Trophoblast cell (in vitro differentiated cells and primary cell): ENCODE data around the gene P4HTM.

ENCODE experiments used
- DNase-seq, 2 donors: peaks; one replicate each; pipeline ENCODE4 v3.0.0-alpha.2; 2016
- H2AFZ ChIP-seq: 2 replicates; pipeline ENCODE4 v1.6.1; 2013; ENCODE audit warnings: low read length, moderate library complexity, mild to moderate bottlenecking; ENCODE audit not compliant: insufficient read depth, poor library complexity
- H2AK5ac ChIP-seq: 2 replicates; pipeline ENCODE4 v1.6.1; 2013; ENCODE audit warnings: mild to moderate bottlenecking, low read length
- H2BK120ac ChIP-seq: 2 replicates; pipeline ENCODE4 v1.6.1; 2013; ENCODE audit warnings: low read length, mild to moderate bottlenecking, moderate library complexity; ENCODE audit not compliant: insufficient read depth, poor library complexity
- H2BK12ac ChIP-seq: 2 replicates; pipeline ENCODE4 v1.6.1; 2013; ENCODE audit warnings: mild to moderate bottlenecking, low read length, moderate library complexity
- H2BK5ac ChIP-seq: 2 replicates; pipeline ENCODE4 v1.6.1; 2013; ENCODE audit warnings: low read length, low read depth, moderate library complexity, mild to moderate bottlenecking; ENCODE audit not compliant: poor library complexity
- H3K14ac ChIP-seq: 2 replicates; pipeline ENCODE4 v1.6.1; 2013; ENCODE audit warnings: mild to moderate bottlenecking, low read length
- H3K18ac ChIP-seq: 2 replicates; pipeline ENCODE4 v1.6.1; 2013; ENCODE audit warnings: mild to moderate bottlenecking, low read length
- H3K23ac ChIP-seq: 2 replicates; pipeline ENCODE4 v1.6.1; 2013; ENCODE audit warnings: low read length
- H3K27ac ChIP-seq: 2 replicates; pipeline ENCODE4 v1.5.1; 2013; ENCODE audit warnings: low read depth, mild to moderate bottlenecking, inconsistent platforms, low read length, moderate library complexity
- H3K27me3 ChIP-seq: 2 replicates; pipeline ENCODE4 v1.6.1; 2013; ENCODE audit warnings: inconsistent platforms, mild to moderate bottlenecking, low read length, moderate library complexity; ENCODE audit not compliant: insufficient read depth
- H3K36me3 ChIP-seq, 2 experiments: 1 replicate in 1 of 2; 2 replicates in 1 of 2; pipeline ENCODE4 v1.6.1; 2013; ENCODE audit warnings: low read length in 2 of 2, mild to moderate bottlenecking in 2 of 2, moderate library complexity in 1 of 2; ENCODE audit not compliant: insufficient read depth in 2 of 2, control insufficient read depth in 1 of 2
- H3K4ac ChIP-seq: 2 replicates; pipeline ENCODE4 v1.6.1; 2013; ENCODE audit warnings: low read depth, mild to moderate bottlenecking, low read length, moderate library complexity
- H3K4me1 ChIP-seq, 2 experiments: 1 replicate in 1 of 2; 2 replicates in 1 of 2; pipeline ENCODE4 v1.6.1; 2013; ENCODE audit warnings: low read length in 2 of 2, mild to moderate bottlenecking in 2 of 2, moderate library complexity in 1 of 2; ENCODE audit not compliant: insufficient read depth in 2 of 2, control insufficient read depth in 1 of 2
- H3K4me2 ChIP-seq: 2 replicates; pipeline ENCODE4 v1.6.1; 2013; ENCODE audit warnings: inconsistent platforms, mild to moderate bottlenecking, low read length, moderate library complexity
- H3K4me3 ChIP-seq: 2 replicates; pipeline ENCODE4 v1.5.1; 2013; ENCODE audit warnings: mild to moderate bottlenecking, low read depth, low read length, inconsistent platforms
- H3K79me1 ChIP-seq: one replicate; pipeline ENCODE4 v1.6.1; 2013; ENCODE audit warnings: low read length
- H3K79me2 ChIP-seq: 2 replicates; pipeline ENCODE4 v1.6.1; 2013; ENCODE audit warnings: low read length, mild to moderate bottlenecking; ENCODE audit not compliant: control insufficient read depth, insufficient read depth, poor library complexity
- H3K9ac ChIP-seq: 2 replicates; pipeline ENCODE4 v1.6.1; 2013; ENCODE audit warnings: mild to moderate bottlenecking, low read length
- H3K9me3 ChIP-seq: 2 replicates; pipeline ENCODE4 v1.6.1; 2013; ENCODE audit warnings: low read depth, mild to moderate bottlenecking, control low read depth, inconsistent platforms, low read length; ENCODE audit not compliant: insufficient read depth
- H4K12ac ChIP-seq: 2 replicates; pipeline ENCODE4 v1.6.1; 2013; ENCODE audit warnings: low read depth, mild to moderate bottlenecking, low read length, moderate library complexity
- H4K8ac ChIP-seq: 2 replicates; pipeline ENCODE4 v1.6.1; 2013; ENCODE audit warnings: low read depth, mild to moderate bottlenecking, low read length, moderate library complexity
- H4K91ac ChIP-seq: one replicate; pipeline ENCODE4 v1.6.1; 2013; ENCODE audit warnings: low read depth, mild to moderate bottlenecking, low read length, moderate library complexity
- WGBS: extraction: QIAGEN DNeasy Blood & Tissue Kit; methylation state at CpG from one replicate; pipeline ENCODE4 v1.1.7; 2013; ENCODE audit warnings: missing lambda C conversion rate; ENCODE audit not compliant: insufficient read length, insufficient coverage; ENCODE audit errors: extremely low coverage; 5-methylcytosine and 5-hydroxymethylcytosine counted together

Gene P4HTM

GRCh38 chr3:49025005-49025792 lies 35.2 kb downstream of the P4HTM start:
- Histone ChIP-seq H3K4me2 (no peak overlapping the region), H3K9ac (no peak overlapping the region), H3K4me3 (no peak overlapping the region), H3K14ac (no peak overlapping the region), H3K18ac (no peak overlapping the region), H3K79me1 (peaks cover 22% of the 10 kb centered on the region), H2AFZ (no peak overlapping the region), H3K27me3 (no peaks in the 10 kb centered on the region), H3K9me3 (peaks cover 4% of the 10 kb centered on the region), H2BK12ac (no peak overlapping the region), H2BK120ac (no peak overlapping the region), H3K36me3 (peaks cover 47 to 49% of the 10 kb centered on the region in 2 experiments), H3K4ac (no peak overlapping the region), H3K27ac (no peak overlapping the region), H3K79me2 (peaks cover 26% of the 10 kb centered on the region), H2BK5ac (no peak overlapping the region), H4K12ac (no peak overlapping the region), H4K8ac (no peak overlapping the region), H3K4me1 (peaks cover 20 to 22% of the 10 kb centered on the region in 2 experiments), H4K91ac (no peak overlapping the region), H2AK5ac (no peak overlapping the region), H3K23ac (no peak overlapping the region)
- DNase-seq: no peak
- no CpG with 5 or more reads among the region's 13 CpGs for WGBS

- Histone ChIP-seq H4K91ac (no peak overlapping the region), H2BK12ac (no peak overlapping the region), H2BK5ac (no peak overlapping the region), H3K4me1 (peaks cover 17 to 18% of the 10 kb centered on the region in 2 experiments), H3K9ac (peak overlapping the region; percentile 14), H3K14ac (no peak overlapping the region), H3K4ac (no peak overlapping the region), H2BK120ac (no peak overlapping the region), H3K36me3 (peaks cover 54 to 57% of the 10 kb centered on the region in 2 experiments), H3K79me1 (peaks cover 14% of the 10 kb centered on the region), H3K27me3 (no peaks in the 10 kb centered on the region), H2AFZ (no peak overlapping the region), H3K4me3 (no peak overlapping the region), H3K4me2 (no peak overlapping the region), H3K27ac (no peak overlapping the region), H4K12ac (no peak overlapping the region), H3K18ac (no peak overlapping the region), H4K8ac (no peak overlapping the region), H2AK5ac (no peak overlapping the region), H3K9me3 (peaks cover 4% of the 10 kb centered on the region), H3K23ac (no peak overlapping the region), H3K79me2 (peaks cover 18% of the 10 kb centered on the region)
- no CpG with 5 or more reads among the region's 8 CpGs for WGBS
- DNase-seq: no peak
Measured at GRCh38 chr3:49025793-49026520, 35.9 kb downstream of the P4HTM start.

GRCh38 chr3:49026536-49026935 lies 36.5 kb downstream of the P4HTM start:
- Histone ChIP-seq H3K4me2 (no peak overlapping the region), H4K8ac (no peak overlapping the region), H3K18ac (no peak overlapping the region), H3K4me3 (no peak overlapping the region), H2BK12ac (no peak overlapping the region), H3K14ac (no peak overlapping the region), H2BK120ac (no peak overlapping the region), H4K91ac (no peak overlapping the region), H4K12ac (no peak overlapping the region), H3K36me3 (peaks cover 56 to 58% of the 10 kb centered on the region in 2 experiments), H2AFZ (no peak overlapping the region), H3K79me1 (peaks cover 11% of the 10 kb centered on the region), H3K4me1 (peaks cover 17 to 18% of the 10 kb centered on the region in 2 experiments), H3K23ac (no peak overlapping the region), H2AK5ac (no peak overlapping the region), H2BK5ac (no peak overlapping the region), H3K27me3 (no peaks in the 10 kb centered on the region), H3K9ac (no peak overlapping the region), H3K9me3 (peaks cover 4% of the 10 kb centered on the region), H3K4ac (no peak overlapping the region), H3K27ac (no peak overlapping the region), H3K79me2 (peaks cover 15% of the 10 kb centered on the region)
- no CpG with 5 or more reads among the region's 3 CpGs for WGBS
- DNase-seq: no peak

DNA sequence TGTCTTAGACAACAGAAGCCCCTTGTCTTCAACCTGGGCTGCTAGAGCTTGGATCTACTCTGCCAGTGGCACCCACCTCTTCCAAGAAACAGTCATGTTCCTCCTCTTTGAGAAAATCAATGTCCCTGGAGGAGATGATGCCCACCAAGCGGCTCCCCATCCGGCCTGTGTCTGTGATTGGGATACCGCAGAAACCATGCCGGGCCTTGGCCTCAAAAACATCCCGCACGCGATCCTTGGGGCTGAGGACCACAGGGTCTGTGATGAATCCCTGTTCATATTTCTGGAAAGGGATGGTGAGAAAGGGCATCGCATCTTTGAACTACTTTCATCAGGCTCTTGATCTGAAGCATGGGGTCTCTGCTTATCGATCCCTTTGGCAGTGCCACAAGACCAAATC lies 37.6 kb downstream of the P4HTM start:
- H3K9ac ChIP-seq: no peak overlapping the region
- H3K4ac ChIP-seq: peak overlapping the region; percentile 38
- H3K79me2 ChIP-seq: peaks cover 8% of the 10 kb centered on the region
- peaks cover 3% of the 10 kb centered on the region for H3K79me1 ChIP-seq
- H4K12ac ChIP-seq: no peak overlapping the region
- DNase-seq: no peak
- H3K14ac ChIP-seq: no peak overlapping the region
- H2BK12ac ChIP-seq: no peak overlapping the region
- no peak overlapping the region for H4K8ac ChIP-seq
- no peak overlapping the region for H2BK120ac ChIP-seq
- no peak overlapping the region for H2AK5ac ChIP-seq
- peaks cover 59 to 69% of the 10 kb centered on the region in 2 experiments for H3K36me3 ChIP-seq
- peaks cover 4% of the 10 kb centered on the region for H3K9me3 ChIP-seq
- H3K4me3 ChIP-seq: no peak overlapping the region
- H2AFZ ChIP-seq: no peak overlapping the region
- no CpG with 5 or more reads among the region's 9 CpGs for WGBS
- no peaks in the 10 kb centered on the region for H3K27me3 ChIP-seq
- no peak overlapping the region for H3K23ac ChIP-seq
- no peak overlapping the region for H3K27ac ChIP-seq
- H3K18ac ChIP-seq: no peak overlapping the region
- H3K4me2 ChIP-seq: no peak overlapping the region
- H4K91ac ChIP-seq: no peak overlapping the region
- H2BK5ac ChIP-seq: no peak overlapping the region
- H3K4me1 ChIP-seq: peaks cover 14 to 15% of the 10 kb centered on the region in 2 experiments
